ENCODE measurements around the gene TCF4. TPM values are rescaled to one million over a fixed set of nuclear protein-coding genes. Genes with fewer than 3 reads are reported as not detected.

The TCF4 gene
- total and polyA plus RNA-seq, 2 of the 13 experiments (the other 11 are each of a cell fraction or from before 2014, with no cell fraction given) = not detected

GRCh38 chr18:55236150-55236931, 351.7 kb downstream of the TCF4 start (continued):
- TF ChIP-seq ZBTB40 (IDR thresholded peaks at IDR 0.05) (no peak), ZBTB40 (CRISPR knock-in tag; IDR thresholded peaks at IDR 0.05) (no peak), BHLHE40 (IDR thresholded peaks at IDR 0.05; ENCODE audit: low read length) (no peak), REXO4 (CRISPR knock-in tag; IDR thresholded peaks at IDR 0.05; ENCODE audit: borderline replicate concordance) (no peak), TEAD2 (CRISPR knock-in tag; IDR thresholded peaks at IDR 0.05) (no peak), RBFOX2 (IDR thresholded peaks at IDR 0.05; ENCODE audit: low read depth, low read length) (no peak), MAFF (IDR thresholded peaks at IDR 0.05; ENCODE audit: low read depth, low read length) (no peak), ZNF609 (CRISPR knock-in tag; IDR thresholded peaks at IDR 0.05; ENCODE audit: borderline replicate concordance) (no peak), ZNF687 (CRISPR knock-in tag; IDR thresholded peaks at IDR 0.05) (no peak)

All from HepG2 (cell line).